Vagina (tissue), 2 donors: Measurements from ENCODE around the gene HES1. TPM values are rescaled to one million over a fixed set of nuclear protein-coding genes. Genes with fewer than 3 reads are reported as not detected.

ENCODE experiments used
- DNase-seq, 2 donors: peaks; one replicate each; pipeline ENCODE4 v3.0.0-alpha.2; 2017; ENCODE audit errors: extremely low spot score in 2 of 2
- H3K27ac ChIP-seq: fragments of 200-600 bp; sonication (generic); one replicate; pipeline ENCODE4 v1.5.1; 2019
- H3K27me3 ChIP-seq: fragments of 200-600 bp; sonication (generic); one replicate; pipeline ENCODE4 v1.5.1; 2019
- H3K36me3 ChIP-seq, 2 donors: fragments of 200-600 bp; sonication (generic); one replicate each; pipeline ENCODE4 v1.5.1; 2017 to 2019
- H3K4me1 ChIP-seq: fragments of 200-600 bp; sonication (generic); one replicate; pipeline ENCODE4 v1.5.1; 2019
- H3K4me3 ChIP-seq, 2 donors: fragments of 200-600 bp; sonication (generic); 1 replicate in 1 of 2; 2 replicates in 1 of 2; pipeline ENCODE4 v1.5.1; 2016 to 2019
- H3K9me3 ChIP-seq: fragments of 200-600 bp; sonication (generic); one replicate; pipeline ENCODE4 v1.5.1; 2019
- CTCF ChIP-seq, 3 experiments: fragments of 450-650 bp in 2 of 3; fragments of 200-600 bp in 1 of 3; sonication (generic) in 1 of 3; IDR thresholded peaks; one replicate each; pipeline ENCODE4 v1.5.1; 2017 to 2019; ENCODE audit warnings: antibody characterized with exemption in 3 of 3, mild to moderate bottlenecking in 2 of 3, moderate library complexity in 2 of 3
- POLR2A ChIP-seq, 2 donors: fragments of 450-650 bp; IDR thresholded peaks; one replicate each; pipeline ENCODE4 v1.6.1; 2017; ENCODE audit warnings: antibody characterized with exemption in 2 of 2, mild to moderate bottlenecking in 2 of 2, moderate library complexity in 2 of 2
- POLR2AphosphoS5 ChIP-seq, 2 donors: sonication (generic); formaldehyde crosslinking; IDR thresholded peaks; one replicate each; pipeline ENCODE4 v1.9.0; 2017; ENCODE audit warnings: antibody characterized with exemption in 2 of 2, mild to moderate bottlenecking in 2 of 2, low read depth in 1 of 2; ENCODE audit not compliant: insufficient read depth in 1 of 2
- intact Hi-C: fragments of 100-400 bp; cut with DNase I; formaldehyde crosslinking; loops from one replicate; pipeline ENCODE4 v1.15.1; 2023
- total RNA-seq: library from RNA; depleted of rRNA; stranded (reverse); fragments of >200 nt; gene quantifications from one replicate; pipeline ENCODE4 v1.2.3, GENCODE V29; 2016

The HES1 gene
- total RNA-seq, 1 donor from 2014 or later = 191 TPM

GRCh38 chr3:194110483-194110882 lies 25.5 kb upstream of the HES1 start:
- no peak for DNase-seq

GRCh38 chr3:194111336-194111735 lies 24.6 kb upstream of the HES1 start:
- no peaks in the 10 kb centered on the region for H3K36me3 ChIP-seq
- no peak for DNase-seq
- no peak overlapping the region for H3K27ac ChIP-seq
- H3K4me1 ChIP-seq = peaks cover 5% of the 10 kb centered on the region
- H3K27me3 ChIP-seq = no peaks in the 10 kb centered on the region
- intact Hi-C loops = no loop called here
- H3K4me3 ChIP-seq = no peak overlapping the region
- TF ChIP-seq POLR2AphosphoS5 (IDR thresholded peaks at IDR 0.05; ENCODE audit: insufficient read depth in 1 of 2, low read depth in 1 of 2) (no peak), CTCF (IDR thresholded peaks at IDR 0.05) (no peak), POLR2A (IDR thresholded peaks at IDR 0.05) (no peak)
- H3K9me3 ChIP-seq = no peaks in the 10 kb centered on the region

More at GRCh38 chr3:194110483-194110882, 25.5 kb upstream of the HES1 start:
- peaks cover 5% of the 10 kb centered on the region for H3K4me1 ChIP-seq
- intact Hi-C loops = no loop called here
- H3K27ac ChIP-seq = no peak overlapping the region
- TF ChIP-seq CTCF (IDR thresholded peaks at IDR 0.05) (no peak), POLR2AphosphoS5 (IDR thresholded peaks at IDR 0.05; ENCODE audit: insufficient read depth in 1 of 2, low read depth in 1 of 2) (no peak)
- H3K4me3 ChIP-seq = no peak overlapping the region
- H3K9me3 ChIP-seq = no peaks in the 10 kb centered on the region
- no peaks in the 10 kb centered on the region for H3K36me3 ChIP-seq
- H3K27me3 ChIP-seq = no peaks in the 10 kb centered on the region

GRCh38 chr3:194112120-194113106 lies 23.5 kb upstream of the HES1 start:
- DNase-seq = no peak
- H3K27ac ChIP-seq = no peak overlapping the region
- peaks cover 5% of the 10 kb centered on the region for H3K4me1 ChIP-seq
- no peaks in the 10 kb centered on the region for H3K27me3 ChIP-seq
- no peaks in the 10 kb centered on the region for H3K36me3 ChIP-seq
- no peak overlapping the region for H3K4me3 ChIP-seq
- H3K9me3 ChIP-seq = no peaks in the 10 kb centered on the region
- intact Hi-C loops = no loop called here
- no peak for TF ChIP-seq POLR2AphosphoS5 (IDR thresholded peaks at IDR 0.05; ENCODE audit: insufficient read depth in 1 of 2, low read depth in 1 of 2)
- no peak for TF ChIP-seq POLR2A (IDR thresholded peaks at IDR 0.05)
- TF ChIP-seq CTCF (IDR thresholded peaks at IDR 0.05) = no peak

- Histone ChIP-seq H3K4me1 (peaks cover 5% of the 10 kb centered on the region), H3K36me3 (no peaks in the 10 kb centered on the region), H3K27ac (no peak overlapping the region), H3K9me3 (no peaks in the 10 kb centered on the region), H3K27me3 (no peaks in the 10 kb centered on the region), H3K4me3 (no peak overlapping the region)
- no peak for TF ChIP-seq POLR2A (IDR thresholded peaks at IDR 0.05)
- TF ChIP-seq CTCF (IDR thresholded peaks at IDR 0.05) = no peak
- TF ChIP-seq POLR2AphosphoS5 (IDR thresholded peaks at IDR 0.05; ENCODE audit: insufficient read depth in 1 of 2, low read depth in 1 of 2) = no peak
- intact Hi-C loops = no loop called here
- DNase-seq = no peak
Observed at GRCh38 chr3:194114123-194114522, 21.8 kb upstream of the HES1 start.
